ENCODE measurements around the gene SLC3A2. TPM values are rescaled to one million over a fixed set of nuclear protein-coding genes. Genes with fewer than 3 reads are reported as not detected.
A peak's percentile ranks its signal among the peaks of the same experiment; 100 is the strongest.

SLC3A2 gene
- polyA plus RNA-seq, 1 donor, result 182 TPM

- WGBS (ENCODE audit: insufficient coverage, low lambda C conversion rate), result no CpG with 5 or more reads among the region's 10 CpGs
- H3K36me3 ChIP-seq (ENCODE audit: control insufficient read depth, insufficient read depth, low read length), result peaks cover 21% of the 10 kb centered on the region
- DNase-seq, result peak in 1 of 2 donors; percentile 38
- H3K4me3 ChIP-seq (ENCODE audit: low read length), result no peak overlapping the region
- H3K9me3 ChIP-seq (ENCODE audit: control insufficient read depth, low read depth, low read length), result no peaks in the 10 kb centered on the region
- no peaks in the 10 kb centered on the region for H3K27me3 ChIP-seq (ENCODE audit: control insufficient read depth, insufficient read depth, low read length)
- H3K4me1 ChIP-seq (ENCODE audit: control insufficient read depth, insufficient read depth, low read length), result peaks cover 40% of the 10 kb centered on the region
- no peak overlapping the region for H3K27ac ChIP-seq (ENCODE audit: low read length)
Measured at GRCh38 chr11:62892077-62892922, 11.6 kb downstream of the SLC3A2 start.

GRCh38 chr11:62895501-62895900, 14.8 kb downstream of the SLC3A2 start:
- Histone ChIP-seq H3K9me3 (ENCODE audit: control insufficient read depth, low read depth, low read length) (no peaks in the 10 kb centered on the region), H3K27me3 (ENCODE audit: control insufficient read depth, insufficient read depth, low read length) (no peaks in the 10 kb centered on the region), H3K27ac (ENCODE audit: low read length) (no peak overlapping the region), H3K4me1 (ENCODE audit: control insufficient read depth, insufficient read depth, low read length) (peaks cover 15% of the 10 kb centered on the region), H3K4me3 (ENCODE audit: low read length) (no peak overlapping the region), H3K36me3 (ENCODE audit: control insufficient read depth, insufficient read depth, low read length) (no peaks in the 10 kb centered on the region)
- no CpG with 5 or more reads among the region's 6 CpGs for WGBS (ENCODE audit: insufficient coverage, low lambda C conversion rate)
- no peak for DNase-seq

GRCh38 chr11:62896049-62896448, 15.4 kb downstream of the SLC3A2 start:
- DNase-seq, result no peak
- Histone ChIP-seq H3K27me3 (ENCODE audit: control insufficient read depth, insufficient read depth, low read length) (no peaks in the 10 kb centered on the region), H3K9me3 (ENCODE audit: control insufficient read depth, low read depth, low read length) (no peaks in the 10 kb centered on the region), H3K4me3 (ENCODE audit: low read length) (no peak overlapping the region), H3K27ac (ENCODE audit: low read length) (no peak overlapping the region), H3K36me3 (ENCODE audit: control insufficient read depth, insufficient read depth, low read length) (no peaks in the 10 kb centered on the region), H3K4me1 (ENCODE audit: control insufficient read depth, insufficient read depth, low read length) (peaks cover 10% of the 10 kb centered on the region)
- WGBS (ENCODE audit: insufficient coverage, low lambda C conversion rate), result no CpG with 5 or more reads among the region's 10 CpGs

GRCh38 chr11:62897311-62897710, 16.6 kb downstream of the SLC3A2 start:
- no peak for DNase-seq
- Histone ChIP-seq H3K27ac (ENCODE audit: low read length) (no peak overlapping the region), H3K27me3 (ENCODE audit: control insufficient read depth, insufficient read depth, low read length) (no peaks in the 10 kb centered on the region), H3K9me3 (ENCODE audit: control insufficient read depth, low read depth, low read length) (no peaks in the 10 kb centered on the region), H3K4me3 (ENCODE audit: low read length) (no peak overlapping the region), H3K36me3 (ENCODE audit: control insufficient read depth, insufficient read depth, low read length) (no peaks in the 10 kb centered on the region), H3K4me1 (ENCODE audit: control insufficient read depth, insufficient read depth, low read length) (peaks cover 4% of the 10 kb centered on the region)
- WGBS (ENCODE audit: insufficient coverage, low lambda C conversion rate), result no CpG with 5 or more reads among the region's 2 CpGs

GRCh38 chr11:62898027-62898426, 17.3 kb downstream of the SLC3A2 start:
- Histone ChIP-seq H3K27me3 (ENCODE audit: control insufficient read depth, insufficient read depth, low read length) (no peaks in the 10 kb centered on the region), H3K27ac (ENCODE audit: low read length) (no peak overlapping the region), H3K4me3 (ENCODE audit: low read length) (no peak overlapping the region), H3K9me3 (ENCODE audit: control insufficient read depth, low read depth, low read length) (no peaks in the 10 kb centered on the region), H3K36me3 (ENCODE audit: control insufficient read depth, insufficient read depth, low read length) (no peaks in the 10 kb centered on the region), H3K4me1 (ENCODE audit: control insufficient read depth, insufficient read depth, low read length) (no peaks in the 10 kb centered on the region)
- DNase-seq, result no peak

- Histone ChIP-seq H3K27me3 (ENCODE audit: control insufficient read depth, insufficient read depth, low read length) (no peaks in the 10 kb centered on the region), H3K36me3 (ENCODE audit: control insufficient read depth, insufficient read depth, low read length) (no peaks in the 10 kb centered on the region), H3K27ac (ENCODE audit: low read length) (no peak overlapping the region), H3K4me3 (ENCODE audit: low read length) (no peak overlapping the region), H3K4me1 (ENCODE audit: control insufficient read depth, insufficient read depth, low read length) (no peaks in the 10 kb centered on the region), H3K9me3 (ENCODE audit: control insufficient read depth, low read depth, low read length) (no peaks in the 10 kb centered on the region)
- no CpG with 5 or more reads among the region's 1 CpG for WGBS (ENCODE audit: insufficient coverage, low lambda C conversion rate)
- no peak for DNase-seq
Measured at GRCh38 chr11:62902932-62903331, 22.2 kb downstream of the SLC3A2 start.

GRCh38 chr11:62905296-62905695, 24.6 kb downstream of the SLC3A2 start:
- H3K27me3 ChIP-seq (ENCODE audit: control insufficient read depth, insufficient read depth, low read length), result no peaks in the 10 kb centered on the region
- H3K4me3 ChIP-seq (ENCODE audit: low read length), result no peak overlapping the region
- H3K36me3 ChIP-seq (ENCODE audit: control insufficient read depth, insufficient read depth, low read length), result no peaks in the 10 kb centered on the region
- WGBS (ENCODE audit: insufficient coverage, low lambda C conversion rate), result no CpG with 5 or more reads among the region's 3 CpGs
- H3K4me1 ChIP-seq (ENCODE audit: control insufficient read depth, insufficient read depth, low read length), result peaks cover 12% of the 10 kb centered on the region
- no peaks in the 10 kb centered on the region for H3K9me3 ChIP-seq (ENCODE audit: control insufficient read depth, low read depth, low read length)
- no peak overlapping the region for H3K27ac ChIP-seq (ENCODE audit: low read length)
- peak in 1 of 2 donors; percentile 61 for DNase-seq

- Histone ChIP-seq H3K27me3 (ENCODE audit: control insufficient read depth, insufficient read depth, low read length) (no peaks in the 10 kb centered on the region), H3K27ac (ENCODE audit: low read length) (no peak overlapping the region), H3K4me1 (ENCODE audit: control insufficient read depth, insufficient read depth, low read length) (peaks cover 12% of the 10 kb centered on the region), H3K36me3 (ENCODE audit: control insufficient read depth, insufficient read depth, low read length) (no peaks in the 10 kb centered on the region), H3K9me3 (ENCODE audit: control insufficient read depth, low read depth, low read length) (no peaks in the 10 kb centered on the region), H3K4me3 (ENCODE audit: low read length) (no peak overlapping the region)
- DNase-seq, result peak; percentile 73 to 76
- WGBS (ENCODE audit: insufficient coverage, low lambda C conversion rate), result no CpG with 5 or more reads among the region's 14 CpGs
Measured at GRCh38 chr11:62905927-62906531, 25.3 kb downstream of the SLC3A2 start.

- peaks cover 15% of the 10 kb centered on the region for H3K4me1 ChIP-seq (ENCODE audit: control insufficient read depth, insufficient read depth, low read length)
- no peaks in the 10 kb centered on the region for H3K27me3 ChIP-seq (ENCODE audit: control insufficient read depth, insufficient read depth, low read length)
- H3K27ac ChIP-seq (ENCODE audit: low read length), result no peak overlapping the region
- H3K36me3 ChIP-seq (ENCODE audit: control insufficient read depth, insufficient read depth, low read length), result no peaks in the 10 kb centered on the region
- DNase-seq, result no peak
- H3K9me3 ChIP-seq (ENCODE audit: control insufficient read depth, low read depth, low read length), result no peaks in the 10 kb centered on the region
- WGBS (ENCODE audit: insufficient coverage, low lambda C conversion rate), result no CpG with 5 or more reads among the region's 9 CpGs
- no peak overlapping the region for H3K4me3 ChIP-seq (ENCODE audit: low read length)
Measured at GRCh38 chr11:62908468-62909072, 27.9 kb downstream of the SLC3A2 start.

- H3K36me3 ChIP-seq (ENCODE audit: control insufficient read depth, insufficient read depth, low read length), result no peaks in the 10 kb centered on the region
- H3K27me3 ChIP-seq (ENCODE audit: control insufficient read depth, insufficient read depth, low read length), result no peaks in the 10 kb centered on the region
- peaks cover 15% of the 10 kb centered on the region for H3K4me1 ChIP-seq (ENCODE audit: control insufficient read depth, insufficient read depth, low read length)
- DNase-seq, result peak; percentile 78 to 88
- WGBS (ENCODE audit: insufficient coverage, low lambda C conversion rate), result no CpG with 5 or more reads among the region's 24 CpGs
- H3K27ac ChIP-seq (ENCODE audit: low read length), result no peak overlapping the region
- no peaks in the 10 kb centered on the region for H3K9me3 ChIP-seq (ENCODE audit: control insufficient read depth, low read depth, low read length)
- H3K4me3 ChIP-seq (ENCODE audit: low read length), result no peak overlapping the region
Measured at GRCh38 chr11:62909107-62909894, 28.6 kb downstream of the SLC3A2 start.

Data from large intestine (tissue), 3 donors.